ENCODE data around the gene HARBI1. TPM values are rescaled to one million over a fixed set of nuclear protein-coding genes. Genes with fewer than 3 reads are reported as not detected.
A peak's percentile ranks its signal among the peaks of the same experiment; 100 is the strongest.

The HARBI1 gene
- total RNA-seq, 1 experiment from 2014 or later = 8.2 TPM

- no peaks in the 10 kb centered on the region for H3K27me3 Mint-ChIP-seq (ENCODE audit: unreplicated experiment)
- CTCF ChIA-PET = interaction anchor here (4.1 kb wide), 1 partner anchor 75 kb away, joined by 33 read pairs; no protein-coding TSS in a partner anchor
- TSS peak; percentile 77 for BruUV-seq (replicated peaks)
- H3K9me3 Mint-ChIP-seq (ENCODE audit: low read depth, unreplicated experiment) = no peaks in the 10 kb centered on the region
- H3K4me1 Mint-ChIP-seq (ENCODE audit: low read depth, unreplicated experiment) = peaks cover 15% of the 10 kb centered on the region
- H3K4me3 Mint-ChIP-seq (ENCODE audit: low read depth, unreplicated experiment) = peak overlapping the region; percentile 88
- no peak for TF ChIP-seq CTCF (IDR thresholded peaks at IDR 0.05; ENCODE audit: unreplicated experiment)
- H3K36me3 Mint-ChIP-seq (ENCODE audit: insufficient read depth, unreplicated experiment) = peaks cover 38% of the 10 kb centered on the region
- DNase-seq = no peak
- peak overlapping the region; percentile 98 for H3K27ac Mint-ChIP-seq (ENCODE audit: unreplicated experiment)
- intact Hi-C loops (cut with micrococcal nuclease; ENCODE audit: unreplicated experiment) = loop anchor here (1.0 kb wide), 1 partner anchor 74 kb away; no protein-coding TSS in a partner anchor
Observed at GRCh38 chr11:46616551-46617133, 385 bp downstream of the HARBI1 start.

- no peak for TF ChIP-seq CTCF (IDR thresholded peaks at IDR 0.05; ENCODE audit: unreplicated experiment)
- CTCF ChIA-PET = no interaction called here
- no peak overlapping the region for H3K27ac Mint-ChIP-seq (ENCODE audit: unreplicated experiment)
- no peaks in the 10 kb centered on the region for H3K27me3 Mint-ChIP-seq (ENCODE audit: unreplicated experiment)
- BruUV-seq (replicated peaks) = no TSS peak
- no peak for DNase-seq
- H3K4me3 Mint-ChIP-seq (ENCODE audit: low read depth, unreplicated experiment) = peak overlapping the region; percentile 88
- no peaks in the 10 kb centered on the region for H3K9me3 Mint-ChIP-seq (ENCODE audit: low read depth, unreplicated experiment)
- intact Hi-C loops (cut with micrococcal nuclease; ENCODE audit: unreplicated experiment) = no loop called here
- peaks cover 38% of the 10 kb centered on the region for H3K36me3 Mint-ChIP-seq (ENCODE audit: insufficient read depth, unreplicated experiment)
- peaks cover 15% of the 10 kb centered on the region for H3K4me1 Mint-ChIP-seq (ENCODE audit: low read depth, unreplicated experiment)
Observed at GRCh38 chr11:46615756-46616155, 1.3 kb downstream of the HARBI1 start.

- H3K27ac Mint-ChIP-seq (ENCODE audit: unreplicated experiment) = no peak overlapping the region
- H3K4me3 Mint-ChIP-seq (ENCODE audit: low read depth, unreplicated experiment) = no peak overlapping the region
- H3K36me3 Mint-ChIP-seq (ENCODE audit: insufficient read depth, unreplicated experiment) = peaks cover 19% of the 10 kb centered on the region
- H3K9me3 Mint-ChIP-seq (ENCODE audit: low read depth, unreplicated experiment) = no peaks in the 10 kb centered on the region
- no peaks in the 10 kb centered on the region for H3K27me3 Mint-ChIP-seq (ENCODE audit: unreplicated experiment)
- no TSS peak for BruUV-seq (replicated peaks)
- DNase-seq = no peak
- TF ChIP-seq CTCF (IDR thresholded peaks at IDR 0.05; ENCODE audit: unreplicated experiment) = no peak
- intact Hi-C loops (cut with micrococcal nuclease; ENCODE audit: unreplicated experiment) = no loop called here
- CTCF ChIA-PET = interaction anchor here (0.8 kb wide), 1 partner anchor 13 kb away, joined by 3 read pairs; no protein-coding TSS in a partner anchor
- H3K4me1 Mint-ChIP-seq (ENCODE audit: low read depth, unreplicated experiment) = peaks cover 15% of the 10 kb centered on the region
Observed at GRCh38 chr11:46612326-46612725, 4.7 kb downstream of the HARBI1 start.

GRCh38 chr11:46611526-46612304 is 5.3 kb downstream of the HARBI1 start:
- no peak overlapping the region for H3K4me3 Mint-ChIP-seq (ENCODE audit: low read depth, unreplicated experiment)
- H3K27ac Mint-ChIP-seq (ENCODE audit: unreplicated experiment) = no peak overlapping the region
- H3K36me3 Mint-ChIP-seq (ENCODE audit: insufficient read depth, unreplicated experiment) = peaks cover 13% of the 10 kb centered on the region
- no peak for TF ChIP-seq CTCF (IDR thresholded peaks at IDR 0.05; ENCODE audit: unreplicated experiment)
- intact Hi-C loops (cut with micrococcal nuclease; ENCODE audit: unreplicated experiment) = no loop called here
- no peaks in the 10 kb centered on the region for H3K9me3 Mint-ChIP-seq (ENCODE audit: low read depth, unreplicated experiment)
- H3K27me3 Mint-ChIP-seq (ENCODE audit: unreplicated experiment) = no peaks in the 10 kb centered on the region
- no peak for DNase-seq
- H3K4me1 Mint-ChIP-seq (ENCODE audit: low read depth, unreplicated experiment) = peaks cover 14% of the 10 kb centered on the region
- no TSS peak for BruUV-seq (replicated peaks)
- CTCF ChIA-PET = interaction anchor here (0.6 to 0.8 kb wide), 3 partner anchors 12 to 244 kb away, joined by 3 to 10 read pairs (median 3); no protein-coding TSS in a partner anchor
